A549 (cell line): Measurements from ENCODE around the gene GCLC.

Source experiments
- CTCF ChIP-seq: fragments of >200 bp; sonication (Bioruptor Twin); formaldehyde crosslinking; IDR thresholded peaks from 3 replicates; pipeline ENCODE4 v1.5.1; 2016
- REST ChIP-seq: fragments of 200-600 bp; sonication (generic); IDR thresholded peaks from 2 replicates; pipeline ENCODE4 v1.6.1; 2016; ENCODE audit warnings: antibody characterized with exemption, mild to moderate bottlenecking, moderate library complexity

- TF ChIP-seq CTCF (no peak), REST (no peak)
These were observed 42.4 kb upstream of the GCLC start for GRCh38 chr6:53587291-53587690.
